Kidney tubule cell (primary cell): ENCODE data around the gene BICD2.
A peak's percentile ranks its signal among the peaks of the same experiment; 100 is the strongest.

Source experiments
- DNase-seq: peaks from one replicate; pipeline ENCODE4 v3.0.0-alpha.2; 2018; ENCODE audit warnings: low spot score

The BICD2 gene

DNA sequence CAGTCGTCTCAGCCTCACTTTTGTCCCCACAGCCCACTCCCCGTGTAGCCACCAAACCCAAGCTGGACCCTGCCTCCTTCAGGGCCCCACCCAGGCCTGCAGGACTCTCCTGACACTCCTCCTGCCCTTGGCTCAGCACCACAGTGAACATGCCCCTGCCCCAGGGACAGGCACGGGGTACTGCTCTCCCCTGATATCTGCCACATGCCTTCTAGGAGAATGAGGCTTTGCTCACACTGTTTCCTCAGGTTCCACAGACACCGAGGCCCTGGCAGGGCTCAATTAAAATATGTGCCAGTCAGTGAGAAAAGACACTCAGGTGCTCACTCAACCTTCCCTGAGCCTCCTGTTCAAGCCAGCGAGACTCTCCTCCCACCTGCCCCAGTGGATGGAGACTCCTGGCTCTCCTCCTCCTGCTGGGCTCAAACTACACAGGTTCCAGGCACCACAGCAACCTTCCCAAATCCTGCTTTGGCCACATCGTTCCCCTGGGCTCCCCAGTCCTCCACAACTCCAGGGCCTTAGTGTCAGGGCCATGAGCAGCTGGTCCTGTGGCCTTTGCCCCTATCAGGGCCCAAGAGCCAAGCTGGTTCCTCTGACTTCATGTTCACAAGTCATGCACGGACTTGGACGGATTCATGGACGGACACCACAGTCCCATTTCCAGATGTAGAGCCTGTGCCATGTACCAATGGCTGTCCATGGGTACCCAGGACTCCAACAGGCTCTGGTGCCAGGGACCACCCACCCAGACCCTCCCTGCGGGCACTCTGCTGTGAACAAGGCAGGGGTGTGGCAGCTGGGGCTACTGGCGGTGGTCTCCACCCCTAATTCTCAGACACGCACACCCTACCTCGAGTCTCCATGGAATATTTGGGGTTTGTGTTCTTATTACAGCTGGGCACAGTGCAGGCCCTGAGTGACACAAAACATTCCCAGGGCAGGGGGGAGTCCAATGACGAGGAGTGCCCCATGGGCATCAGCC is 36.6 kb downstream of the BICD2 start:
- DNase-seq: no peak

DNA sequence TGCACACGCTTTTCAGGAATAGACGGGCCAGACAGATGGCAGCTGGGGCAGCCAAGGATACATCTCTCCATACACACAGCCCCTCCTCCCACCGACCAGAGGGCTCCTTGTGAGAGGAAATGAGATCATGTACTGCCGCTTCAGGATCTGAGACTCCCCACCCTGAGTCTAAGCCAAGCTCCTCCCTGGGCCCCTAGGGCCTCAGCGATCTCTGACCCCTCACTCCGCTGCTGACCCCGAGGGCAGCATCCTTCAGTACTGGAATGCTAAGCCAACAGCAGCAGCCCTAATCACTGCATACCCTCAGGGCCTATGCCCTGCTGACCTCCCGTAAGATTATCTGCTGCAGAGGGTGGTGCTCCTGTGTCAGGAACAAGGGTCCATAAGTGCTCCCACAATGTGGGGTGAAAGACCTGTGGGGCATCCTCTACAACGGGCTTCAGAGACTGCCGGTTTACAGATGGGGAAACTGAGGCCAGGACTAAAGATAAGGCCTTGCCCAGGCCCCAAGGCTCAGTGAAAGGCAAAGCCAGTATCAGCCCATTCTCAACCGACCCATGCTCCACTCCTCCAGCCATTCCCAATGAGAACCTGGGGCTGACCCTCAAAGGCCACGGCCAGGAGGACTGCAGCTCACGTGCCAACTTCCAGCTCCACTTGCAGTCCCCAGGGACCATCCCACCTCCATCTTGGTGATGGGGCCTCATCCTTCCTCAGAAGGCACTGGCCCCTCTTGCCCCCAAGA is 37.5 kb downstream of the BICD2 start:
- DNase-seq: no peak

DNA sequence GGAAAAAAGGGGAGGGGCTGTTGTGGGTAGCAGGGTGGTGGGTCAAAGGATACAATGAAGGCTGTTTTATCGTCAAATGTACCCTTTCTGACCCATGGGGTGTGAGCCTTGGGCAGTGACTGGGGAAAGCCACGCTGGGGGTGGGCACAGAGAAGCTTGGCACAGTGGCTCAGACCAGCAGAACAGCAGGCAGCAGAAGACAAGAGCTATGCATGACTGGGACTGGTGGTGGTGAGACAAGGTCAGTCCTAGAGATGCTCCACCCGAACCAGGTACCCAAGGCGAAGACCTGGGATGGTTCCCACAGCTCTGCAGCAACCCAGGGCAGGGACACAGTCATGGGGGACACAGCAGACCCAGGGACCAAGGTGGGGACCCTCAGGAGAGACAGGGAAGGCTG is 38.3 kb downstream of the BICD2 start:
- no peak for DNase-seq

DNA sequence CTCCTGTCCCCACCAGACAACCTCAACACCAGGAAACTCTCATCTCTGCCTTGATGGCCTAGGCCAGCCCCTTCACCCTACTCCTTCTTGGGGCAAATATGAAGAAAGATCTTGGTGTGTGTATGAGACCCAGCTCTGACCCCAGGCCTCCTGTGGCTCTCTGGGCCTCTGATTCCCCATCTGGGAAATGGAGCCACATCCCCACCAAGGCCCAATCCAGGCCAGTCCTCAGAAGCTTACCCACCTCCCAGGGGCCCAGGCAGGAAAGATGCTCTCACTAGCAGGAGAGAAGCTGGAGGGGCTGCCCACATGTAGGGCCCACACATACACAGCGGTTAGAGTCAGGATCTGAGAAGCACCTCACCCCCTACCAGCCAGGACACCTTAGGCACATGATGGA is 38.9 kb downstream of the BICD2 start:
- no peak for DNase-seq

DNA sequence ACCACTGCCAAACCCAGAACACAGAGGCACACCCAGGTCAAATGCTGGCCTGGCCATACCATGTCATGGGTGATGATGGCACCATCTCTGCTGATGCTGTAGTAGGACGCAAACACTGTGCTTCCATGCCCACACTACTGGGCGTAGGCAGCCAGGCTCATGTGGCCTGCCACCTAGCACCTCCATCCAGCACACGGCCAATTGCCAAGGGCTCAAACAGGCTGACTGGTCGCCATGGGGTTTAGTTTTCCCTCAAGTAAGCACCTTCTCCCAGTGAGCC is 39.4 kb downstream of the BICD2 start:
- DNase-seq: no peak

DNA sequence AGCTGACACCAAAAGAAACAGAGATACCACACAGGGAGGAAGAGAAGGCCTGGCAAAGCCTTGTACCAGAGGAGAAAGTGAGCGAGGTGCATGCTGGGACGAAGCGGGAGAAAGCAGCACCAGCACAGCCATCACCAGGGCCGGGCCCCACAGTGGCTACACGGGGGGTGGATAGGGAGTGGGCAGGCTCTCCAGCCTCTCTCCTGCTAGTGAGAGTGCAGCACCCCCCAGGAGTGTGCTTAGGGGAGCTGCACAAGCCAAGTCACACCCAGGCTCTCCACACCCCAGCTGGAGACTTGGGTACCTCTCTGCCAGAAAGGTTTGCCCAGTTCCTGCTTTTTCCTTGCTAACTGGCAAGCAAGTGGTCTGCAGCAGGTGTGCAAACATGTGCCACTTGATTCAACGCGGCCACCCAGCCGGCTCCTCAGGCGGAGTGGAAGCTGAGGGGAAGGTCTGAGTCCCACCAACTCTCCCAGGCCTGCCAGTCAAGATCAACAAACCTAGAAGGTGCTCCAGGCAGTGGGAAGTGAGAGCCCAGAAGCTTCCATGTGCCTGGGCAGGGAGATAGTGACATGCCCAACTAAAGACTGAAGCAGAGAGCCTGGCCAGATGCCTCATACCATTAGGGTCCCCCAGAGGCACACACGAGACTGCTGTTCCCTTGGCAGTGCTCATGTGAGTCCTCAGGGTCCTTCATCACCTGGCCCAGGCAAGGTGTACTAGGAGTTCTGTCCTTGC is 39.9 kb downstream of the BICD2 start:
- no peak for DNase-seq

DNA sequence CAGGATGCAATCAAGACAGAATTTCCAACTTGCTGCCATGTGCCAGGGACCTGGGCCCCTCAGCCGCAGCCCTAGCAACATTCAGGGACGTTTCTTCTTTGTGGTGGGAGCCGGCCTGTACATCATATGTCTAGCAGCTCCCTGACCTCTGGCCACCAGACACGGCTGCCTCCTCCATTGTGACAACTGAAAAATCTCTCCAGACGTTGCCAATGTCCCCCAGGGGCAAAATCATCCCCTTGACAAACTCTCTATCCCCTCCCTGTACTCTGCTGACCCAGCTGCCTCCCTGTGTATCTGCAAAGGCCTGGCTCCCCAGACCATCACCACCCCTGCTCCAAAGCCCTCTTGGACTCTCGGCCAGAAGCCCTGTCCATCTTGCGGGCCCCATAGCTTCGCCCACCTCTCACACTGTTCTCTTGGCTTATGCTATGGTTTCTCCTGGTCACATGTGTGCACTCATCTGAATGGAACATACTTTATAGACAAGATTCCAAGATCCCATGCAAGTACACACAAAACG is 40.8 kb downstream of the BICD2 start:
- no peak for DNase-seq

DNA sequence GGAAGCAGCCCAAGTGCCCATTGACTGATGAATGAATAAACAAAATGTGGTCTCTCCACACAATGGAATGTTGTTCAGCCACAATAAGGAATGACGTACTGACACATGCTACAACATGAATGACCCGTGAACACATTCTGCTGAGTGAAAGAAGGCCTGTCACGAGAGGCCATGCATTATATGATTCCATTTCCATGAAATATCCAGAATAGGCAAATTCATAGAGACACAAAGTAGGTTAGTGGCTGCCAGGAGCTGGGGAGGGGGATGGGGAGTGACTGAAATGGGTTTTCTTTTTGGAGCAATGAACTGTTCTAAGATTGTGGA is 41.4 kb downstream of the BICD2 start:
- DNase-seq: peak; percentile 42

DNA sequence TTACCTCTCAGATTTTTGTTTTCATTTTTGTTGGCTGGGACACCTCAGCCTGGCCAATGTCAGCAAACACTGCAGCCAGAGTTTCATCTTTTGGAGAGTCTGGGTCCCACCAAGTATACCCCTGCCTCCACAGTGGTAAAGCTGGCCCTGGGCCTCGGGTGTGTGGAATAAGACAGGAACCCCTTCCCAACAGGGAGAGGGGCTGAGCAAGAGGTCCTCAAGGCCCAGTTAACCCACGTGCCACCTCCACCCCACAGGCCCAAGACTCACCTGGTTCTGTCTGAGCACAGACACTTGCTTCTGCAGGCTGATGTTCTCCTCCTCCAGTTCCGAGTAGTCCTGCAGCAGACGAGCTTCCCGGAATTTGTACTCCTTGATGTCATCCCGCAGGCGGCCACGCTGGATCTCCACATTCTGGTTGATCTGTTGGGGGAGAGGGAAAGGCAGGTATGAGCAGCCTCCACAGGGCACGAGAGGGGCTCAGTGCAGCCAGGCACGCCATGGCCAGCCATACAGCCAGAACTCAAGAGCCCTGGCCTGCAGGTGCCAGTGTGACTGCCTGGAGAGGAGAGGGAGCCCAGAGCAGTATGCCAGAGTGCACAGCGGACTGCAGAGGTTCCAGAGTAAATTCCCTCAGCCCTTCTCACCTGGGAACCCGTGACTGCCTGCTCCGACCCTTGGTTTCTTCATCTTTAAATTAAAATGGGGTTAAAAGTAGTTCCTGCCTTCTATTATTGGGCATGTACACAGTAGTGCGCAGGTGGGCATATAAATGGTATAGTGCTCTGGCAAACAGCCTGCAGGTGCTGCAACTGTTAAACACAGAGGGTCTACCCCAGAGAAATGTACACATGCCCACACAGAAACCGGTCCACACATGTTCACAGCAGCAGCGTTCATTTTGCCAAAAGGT is 42.0 kb downstream of the BICD2 start:
- no peak for DNase-seq

DNA sequence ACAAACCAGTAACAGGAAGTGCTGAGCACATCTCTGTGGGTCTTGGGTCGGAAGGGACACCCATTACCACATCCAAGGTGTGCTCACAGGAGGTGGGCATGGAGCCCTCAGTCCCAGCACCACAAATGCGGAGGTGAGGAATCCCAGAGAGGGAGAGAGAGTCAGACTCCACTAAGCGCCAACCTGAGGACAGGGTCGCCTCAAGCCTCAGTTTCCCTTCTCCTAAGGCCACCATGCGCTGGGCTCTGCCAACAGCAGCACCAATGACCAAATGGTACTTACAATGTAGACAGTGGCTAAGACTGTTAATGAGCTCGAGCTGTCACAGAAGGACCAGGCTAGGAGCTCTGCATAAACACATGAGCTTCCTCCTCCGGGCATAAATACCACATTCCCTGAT is 43.1 kb downstream of the BICD2 start:
- DNase-seq: no peak

DNA sequence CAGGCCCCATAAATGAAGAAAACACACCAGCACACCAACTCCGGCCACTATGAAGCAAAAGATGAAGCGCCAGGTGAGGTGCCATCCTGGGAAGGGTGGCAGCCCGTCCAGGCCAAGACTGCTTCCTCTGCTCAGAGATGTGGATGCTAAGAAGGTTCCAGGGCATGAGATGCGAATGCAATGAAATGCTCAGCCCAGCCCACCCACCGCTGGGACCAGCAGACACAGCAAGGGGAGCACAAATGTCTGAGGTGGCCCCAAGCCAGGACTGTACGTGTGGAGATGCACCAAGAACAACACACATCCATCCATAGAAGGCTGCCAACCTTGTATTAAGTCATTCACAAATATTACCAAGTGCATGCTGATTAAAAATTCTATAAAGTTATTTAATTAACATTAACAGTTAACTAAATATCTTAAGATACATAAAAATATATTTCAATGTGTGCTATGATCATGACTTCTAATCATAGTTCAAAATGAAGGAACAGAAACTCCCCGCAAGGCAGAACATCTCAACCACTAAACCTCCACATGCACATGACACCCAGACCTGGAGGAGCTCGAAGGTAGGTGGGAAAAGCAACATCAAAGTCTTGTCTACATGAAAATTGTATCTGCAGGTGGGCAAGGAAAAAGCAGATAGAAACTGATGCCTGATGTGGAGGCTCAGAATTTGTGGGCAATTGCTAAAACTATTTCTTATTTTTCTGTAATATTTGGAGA is 43.7 kb downstream of the BICD2 start:
- no peak for DNase-seq

DNA sequence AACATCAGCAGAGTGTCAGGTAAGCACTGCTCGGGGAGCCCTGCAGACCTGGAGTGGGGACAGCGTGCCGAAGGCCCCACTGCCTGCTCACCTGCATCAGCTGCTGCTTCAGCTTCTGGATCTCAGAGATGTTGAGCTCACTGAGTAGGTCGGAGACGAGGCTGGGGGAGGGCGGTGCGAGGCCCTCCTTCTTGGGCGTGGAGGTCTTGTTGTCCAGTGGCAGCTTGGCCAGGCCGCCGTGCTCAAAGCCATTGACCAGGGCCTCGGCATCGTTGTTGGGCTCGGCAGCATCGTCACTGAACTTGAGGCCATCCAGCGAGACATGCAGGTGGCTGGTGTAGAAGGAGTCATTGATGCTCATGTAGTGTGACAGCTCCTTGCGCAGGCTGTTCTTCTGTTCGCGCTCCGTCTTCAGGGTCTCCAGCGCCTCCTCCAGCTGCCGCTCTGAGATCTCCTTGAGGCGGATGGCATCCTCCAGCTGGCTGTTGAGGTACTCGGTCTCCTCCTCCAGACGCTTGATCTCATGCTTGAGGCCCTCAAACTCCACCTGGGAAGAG is 44.3 kb downstream of the BICD2 start:
- DNase-seq: no peak

DNA sequence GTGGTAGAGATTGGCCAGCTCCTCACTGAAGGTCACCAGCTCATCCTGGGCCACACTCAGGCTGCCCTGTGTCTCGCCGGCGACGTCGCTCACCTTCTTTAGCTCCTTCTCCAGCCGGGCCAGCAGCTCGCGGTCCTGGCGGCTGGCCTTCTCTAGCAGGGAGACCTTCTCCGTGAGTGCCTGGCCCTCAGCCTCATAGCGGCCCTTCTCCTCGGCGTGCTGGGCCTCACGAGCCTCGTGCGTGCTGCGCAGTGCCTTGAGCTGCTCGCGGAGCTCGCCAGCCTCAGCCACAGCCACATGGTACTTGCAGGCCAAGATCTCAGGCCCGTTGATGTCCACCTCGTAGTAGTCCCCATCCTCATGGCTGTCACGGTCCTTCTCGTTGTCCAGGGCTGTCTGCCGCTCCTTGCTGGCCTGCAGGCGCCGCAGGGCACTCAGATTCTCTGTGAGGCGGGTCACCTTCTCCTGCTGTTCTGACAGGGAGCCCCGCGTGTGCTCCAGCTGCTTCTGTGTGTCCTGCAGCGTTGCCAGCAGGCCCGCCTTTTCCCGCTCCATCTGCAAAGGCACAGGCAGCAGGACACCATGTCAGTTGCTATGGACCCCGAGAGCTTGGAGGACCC is 45.5 kb downstream of the BICD2 start:
- no peak for DNase-seq

DNA sequence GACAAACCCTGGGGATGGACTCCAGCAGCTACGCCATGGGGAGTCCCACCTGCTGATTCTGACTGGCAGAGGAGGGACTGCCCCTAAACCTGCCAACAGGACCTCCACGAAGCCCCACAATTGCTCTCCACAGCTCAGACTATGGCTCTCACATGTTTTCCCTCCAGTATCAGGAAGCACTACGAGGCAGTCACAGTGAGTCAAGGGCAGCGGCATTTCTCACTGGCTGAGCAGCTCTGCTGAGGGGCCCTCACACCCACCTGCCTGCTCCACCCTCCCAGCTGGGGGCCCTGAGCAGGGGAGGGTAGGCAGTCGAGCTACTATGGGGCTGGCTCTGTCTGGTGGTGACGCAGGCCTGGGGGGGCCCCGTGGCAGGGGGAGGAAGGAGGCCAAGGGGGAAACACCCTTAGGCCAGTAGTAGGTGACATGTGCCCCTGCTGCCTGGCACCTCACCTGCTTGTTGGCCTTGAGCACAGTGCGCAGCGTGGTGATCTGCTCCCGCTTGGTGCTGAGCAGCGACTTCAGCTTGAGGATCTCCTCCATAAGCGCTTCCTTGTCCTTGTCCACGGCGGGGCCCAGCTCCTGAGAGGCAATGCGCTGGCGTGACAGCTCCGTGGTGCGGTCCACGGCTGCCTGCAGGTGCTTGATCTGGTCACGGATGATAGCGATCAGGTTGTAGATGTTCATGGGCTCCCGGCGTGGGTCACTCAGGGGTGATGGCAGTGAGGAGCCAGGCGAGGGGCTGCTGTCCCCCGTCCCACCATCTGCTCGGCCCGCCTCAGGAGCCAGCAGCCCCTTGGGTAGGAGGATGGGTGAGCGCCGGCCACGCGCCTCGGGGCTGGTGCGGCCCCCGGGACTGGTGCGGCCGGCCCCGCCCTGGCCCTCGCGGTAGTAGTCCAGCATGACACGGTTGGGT is 46.3 kb downstream of the BICD2 start:
- DNase-seq: no peak

DNA sequence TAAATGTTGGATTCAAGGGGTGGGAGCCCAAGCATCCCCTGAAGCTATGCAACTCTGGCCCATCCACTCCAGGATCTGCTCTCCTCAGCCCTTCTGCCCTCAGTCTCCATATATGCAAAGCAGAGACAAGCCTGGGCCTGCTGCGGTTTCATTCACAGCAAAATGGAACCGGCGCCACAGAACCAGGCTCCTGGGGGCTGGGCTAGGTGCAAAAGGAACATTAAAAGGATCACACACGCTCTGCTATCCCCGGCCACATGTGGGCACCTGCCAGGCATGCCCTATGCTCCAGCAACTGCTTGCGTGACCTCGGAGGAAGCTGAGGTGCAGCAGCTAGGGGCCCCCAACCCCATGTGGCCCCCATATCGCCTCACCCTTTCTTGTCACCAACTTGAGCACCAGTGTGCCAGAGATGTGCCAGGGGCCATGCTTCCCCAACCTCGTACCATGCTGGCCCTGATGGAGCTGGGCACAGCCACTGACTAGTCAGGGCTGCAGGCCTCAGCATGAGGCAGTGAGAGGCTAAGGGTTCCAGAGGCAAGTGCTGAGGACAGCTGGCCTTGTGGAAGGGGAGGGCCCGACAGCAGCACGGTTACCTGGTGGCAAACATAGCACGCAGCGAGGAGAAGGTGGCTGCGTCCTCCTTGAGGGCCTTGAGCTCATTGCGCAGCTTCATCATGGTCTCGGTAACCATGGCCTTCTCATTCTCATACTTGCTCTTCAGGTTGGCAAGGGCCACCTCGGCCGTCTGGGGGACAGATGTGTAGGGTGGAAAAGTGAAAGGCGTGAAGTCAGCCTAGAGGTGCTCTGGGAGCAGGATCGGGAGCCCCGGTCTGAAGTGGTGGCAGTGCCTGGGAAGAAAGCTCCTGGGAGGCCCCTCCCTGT is 47.2 kb downstream of the BICD2 start:
- no peak for DNase-seq

DNA sequence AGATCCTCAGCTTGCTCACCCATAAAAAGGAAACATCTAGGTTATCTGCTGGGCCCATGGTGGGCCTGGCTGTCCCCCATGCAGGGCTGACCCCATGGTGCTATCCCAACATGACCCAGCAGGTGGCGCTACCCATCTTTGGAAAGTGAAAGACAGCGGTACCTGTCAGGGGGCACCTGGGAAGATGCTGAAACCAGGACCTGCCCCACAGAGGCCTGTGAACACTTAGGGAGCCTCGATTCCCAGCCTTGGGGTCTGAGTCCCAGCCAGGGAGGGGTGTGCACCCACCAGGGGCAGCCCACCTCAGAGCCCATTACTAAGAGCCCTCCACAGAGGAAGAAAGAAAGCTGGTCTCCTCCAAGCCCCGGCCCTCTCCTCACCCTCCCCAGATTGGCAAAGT is 48.1 kb downstream of the BICD2 start:
- peak; percentile 52 for DNase-seq

DNA sequence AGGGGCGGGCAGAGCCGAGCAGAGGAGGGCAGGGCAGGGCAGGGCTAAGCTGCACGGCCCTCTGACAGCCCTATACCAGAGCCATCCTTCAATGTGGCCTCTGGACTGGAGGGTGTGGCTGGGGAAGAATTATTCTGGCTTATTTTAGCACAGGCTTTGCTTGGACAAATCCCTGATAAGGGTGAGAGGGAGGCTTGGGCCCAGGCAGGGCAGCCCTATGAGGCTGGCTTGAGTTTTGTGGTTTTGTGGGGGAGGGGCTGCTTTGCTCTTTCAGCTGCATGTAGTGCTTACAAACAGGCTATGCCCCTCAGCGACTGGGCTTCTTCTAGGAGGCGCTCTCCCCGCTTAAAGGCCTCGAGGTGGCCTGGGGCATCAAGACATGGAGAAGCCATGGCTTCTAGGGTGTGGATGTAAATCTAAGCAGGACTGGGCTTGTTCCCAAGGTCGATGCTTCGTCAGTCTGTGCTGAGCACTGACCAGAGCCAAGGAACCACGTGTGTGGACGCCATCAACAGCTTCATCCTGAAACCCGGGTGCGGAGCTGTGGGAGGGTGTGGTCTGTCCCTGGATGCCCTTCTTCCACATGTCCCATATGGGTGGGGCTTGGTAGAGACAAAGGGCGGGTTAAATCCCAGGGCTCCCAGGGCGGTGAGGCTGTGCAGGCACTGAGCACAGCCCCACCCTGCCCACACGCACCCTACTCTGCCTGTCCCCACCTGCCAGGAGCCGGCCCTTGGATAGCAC is 49.0 kb downstream of the BICD2 start:
- no peak for DNase-seq
